Measurements from ENCODE around the gene ASB18.

DNA sequence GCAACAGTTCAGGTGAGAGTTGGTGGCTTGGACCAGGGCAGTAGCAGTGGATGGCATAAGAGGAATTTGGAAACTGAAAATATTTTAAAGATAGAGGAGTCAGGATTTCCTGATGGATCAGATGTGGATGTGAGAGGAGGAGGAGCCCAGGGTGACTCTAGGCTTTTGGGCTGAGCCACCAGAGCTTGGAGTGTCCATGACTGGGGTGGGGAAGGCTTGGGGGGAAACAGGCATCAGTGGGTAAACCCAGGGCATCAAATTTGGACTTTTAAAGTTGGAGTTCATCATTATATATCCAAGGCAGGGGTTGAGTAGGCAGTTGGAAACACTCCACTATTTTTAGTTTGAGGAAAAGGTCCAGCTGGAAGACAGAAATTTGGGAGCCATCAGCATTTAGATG lies 27.3 kb upstream of the ASB18 start:
- TF ChIP-seq POLR2A (IDR thresholded peaks at IDR 0.05; ENCODE audit: low read length): no peak
- no peak for TF ChIP-seq GATA1 (IDR thresholded peaks at IDR 0.05; ENCODE audit: low read depth, low read length)

Data from erythroblast (primary cell).